ENCODE measurements around the gene ABCA5. TPM values are rescaled to one million over a fixed set of nuclear protein-coding genes. Genes with fewer than 3 reads are reported as not detected.
A peak's percentile ranks its signal among the peaks of the same experiment; 100 is the strongest.

Gene ABCA5
- total and polyA plus RNA-seq, 9 donors, result 6.1 to 20.9 (median 16.3) TPM

- no peaks in the 10 kb centered on the region for H3K4me1 ChIP-seq (ENCODE audit: control insufficient read depth, insufficient read depth, low read length)
- WGBS (ENCODE audit: insufficient coverage), result 64% methylated on average over 4 of the region's 4 CpGs
- no peak overlapping the region for H3K27ac ChIP-seq (ENCODE audit: low read length)
- no peaks in the 10 kb centered on the region for H3K27me3 ChIP-seq (ENCODE audit: control insufficient read depth, insufficient read depth, low read length)
- no peaks in the 10 kb centered on the region for H3K36me3 ChIP-seq (ENCODE audit: control insufficient read depth, insufficient read depth, low read length)
- no peak for DNase-seq
- no peak overlapping the region for H3K4me3 ChIP-seq (ENCODE audit: low read length)
- no peaks in the 10 kb centered on the region for H3K9me3 ChIP-seq (replicated peaks; ENCODE audit: control insufficient read depth, low read depth, low read length)
Observed at GRCh38 chr17:69350911-69351310, 24.0 kb upstream of the ABCA5 start.

GRCh38 chr17:69348429-69348828 lies 21.5 kb upstream of the ABCA5 start:
- no peaks in the 10 kb centered on the region for H3K4me1 ChIP-seq (ENCODE audit: control insufficient read depth, insufficient read depth, low read length)
- H3K27ac ChIP-seq (ENCODE audit: low read length), result no peak overlapping the region
- no peaks in the 10 kb centered on the region for H3K27me3 ChIP-seq (ENCODE audit: control insufficient read depth, insufficient read depth, low read length)
- H3K36me3 ChIP-seq (ENCODE audit: control insufficient read depth, insufficient read depth, low read length), result no peaks in the 10 kb centered on the region
- DNase-seq, result no peak
- no peak overlapping the region for H3K4me3 ChIP-seq (ENCODE audit: low read length)
- WGBS (ENCODE audit: insufficient coverage), result 80% methylated on average over 1 of the region's 2 CpGs
- no peaks in the 10 kb centered on the region for H3K9me3 ChIP-seq (replicated peaks; ENCODE audit: control insufficient read depth, low read depth, low read length)

- Histone ChIP-seq H3K36me3 (ENCODE audit: control insufficient read depth, insufficient read depth, low read length) (no peaks in the 10 kb centered on the region), H3K27me3 (ENCODE audit: control insufficient read depth, insufficient read depth, low read length) (no peaks in the 10 kb centered on the region), H3K9me3 (replicated peaks; ENCODE audit: control insufficient read depth, low read depth, low read length) (no peaks in the 10 kb centered on the region), H3K27ac (ENCODE audit: low read length) (no peak overlapping the region), H3K4me1 (ENCODE audit: control insufficient read depth, insufficient read depth, low read length) (no peaks in the 10 kb centered on the region), H3K4me3 (ENCODE audit: low read length) (no peak overlapping the region)
- no CpG with 5 or more reads among the region's 7 CpGs for WGBS (ENCODE audit: insufficient coverage)
- DNase-seq, result no peak
Observed at GRCh38 chr17:69346766-69347165, 19.8 kb upstream of the ABCA5 start.

DNA sequence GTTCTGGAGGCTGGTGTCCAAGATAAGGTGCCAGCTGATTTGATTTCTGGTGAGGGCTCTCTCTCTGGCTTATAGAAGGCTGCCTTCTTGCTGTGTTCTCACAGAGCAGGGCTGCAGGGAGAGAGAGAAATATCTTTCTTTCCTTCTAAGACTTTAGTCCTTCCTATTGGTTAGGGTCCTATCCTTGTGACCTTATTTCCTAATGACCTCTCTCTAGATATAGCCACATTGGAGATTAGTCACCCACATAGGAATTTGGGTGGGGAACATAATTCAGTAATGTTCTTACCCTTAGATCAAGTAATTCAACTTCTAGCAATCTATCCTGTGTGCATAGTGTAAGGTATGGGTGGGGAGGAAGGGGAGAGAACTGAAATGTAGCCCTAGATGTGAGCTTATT lies 18.0 kb upstream of the ABCA5 start:
- DNase-seq, result no peak
- no peaks in the 10 kb centered on the region for H3K27me3 ChIP-seq (ENCODE audit: control insufficient read depth, insufficient read depth, low read length)
- no peaks in the 10 kb centered on the region for H3K36me3 ChIP-seq (ENCODE audit: control insufficient read depth, insufficient read depth, low read length)
- H3K4me1 ChIP-seq (ENCODE audit: control insufficient read depth, insufficient read depth, low read length), result no peaks in the 10 kb centered on the region
- no peak overlapping the region for H3K4me3 ChIP-seq (ENCODE audit: low read length)
- H3K9me3 ChIP-seq (replicated peaks; ENCODE audit: control insufficient read depth, low read depth, low read length), result no peaks in the 10 kb centered on the region
- H3K27ac ChIP-seq (ENCODE audit: low read length), result no peak overlapping the region

DNA sequence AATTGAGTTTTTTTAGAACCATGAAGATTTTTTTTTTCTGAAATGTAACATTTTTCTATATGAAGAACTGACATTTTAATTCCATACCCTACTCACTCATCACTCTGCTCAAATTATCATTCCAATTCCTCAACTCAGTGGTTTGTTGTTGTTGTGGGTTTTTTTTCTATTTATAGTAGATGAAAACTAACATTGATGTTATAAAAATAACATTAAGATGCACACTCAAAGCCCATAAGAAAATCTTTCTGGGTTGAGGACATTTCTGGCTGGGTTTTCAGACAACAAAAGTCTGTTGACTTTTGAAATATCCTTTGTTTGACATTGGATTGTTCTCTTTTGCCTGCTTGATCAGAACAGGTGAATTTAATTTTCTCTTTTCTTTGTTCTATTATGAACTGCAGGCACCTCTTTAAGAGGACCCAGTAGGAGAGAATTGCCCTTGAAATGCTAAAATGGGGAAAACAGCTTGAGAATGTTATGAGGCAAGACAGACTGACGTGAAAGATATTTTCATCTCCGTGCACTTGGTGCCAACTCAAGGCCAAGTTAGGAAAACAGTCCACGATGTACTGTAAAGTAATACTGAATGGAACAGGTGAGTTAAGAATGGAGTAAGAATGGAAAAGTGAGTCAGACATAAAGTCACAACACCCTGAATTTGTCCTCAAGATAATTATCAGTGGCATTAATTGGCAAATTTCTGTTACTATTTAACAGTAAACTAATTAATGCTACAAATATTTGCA lies 16.1 kb upstream of the ABCA5 start:
- DNase-seq, result peak; percentile 34
- H3K4me1 ChIP-seq (ENCODE audit: control insufficient read depth, insufficient read depth, low read length), result no peaks in the 10 kb centered on the region
- no peaks in the 10 kb centered on the region for H3K9me3 ChIP-seq (replicated peaks; ENCODE audit: control insufficient read depth, low read depth, low read length)
- H3K36me3 ChIP-seq (ENCODE audit: control insufficient read depth, insufficient read depth, low read length), result no peaks in the 10 kb centered on the region
- peak overlapping the region; percentile 20 for H3K27ac ChIP-seq (ENCODE audit: low read length)
- WGBS (ENCODE audit: insufficient coverage), result 24% methylated on average over 3 of the region's 3 CpGs
- H3K27me3 ChIP-seq (ENCODE audit: control insufficient read depth, insufficient read depth, low read length), result no peaks in the 10 kb centered on the region
- H3K4me3 ChIP-seq (ENCODE audit: low read length), result no peak overlapping the region

DNA sequence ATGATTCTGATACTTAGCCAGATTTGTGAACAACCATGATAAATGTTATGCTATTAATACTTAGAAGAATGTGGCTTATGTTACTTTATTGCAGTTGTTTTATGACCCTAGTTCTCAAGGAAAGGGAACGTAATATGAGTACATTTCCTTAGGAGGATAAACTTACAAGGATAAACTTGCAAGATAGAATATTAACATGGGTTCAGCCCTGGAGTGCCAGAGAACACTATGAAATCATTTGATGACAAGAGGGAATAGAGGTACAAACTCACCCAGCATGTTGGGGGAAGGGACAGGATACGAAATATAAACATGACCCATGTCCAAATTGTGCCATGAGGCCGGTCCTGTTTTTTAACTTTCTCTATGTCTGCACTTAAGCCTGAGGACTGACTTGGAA lies 13.0 kb upstream of the ABCA5 start:
- H3K27me3 ChIP-seq (ENCODE audit: control insufficient read depth, insufficient read depth, low read length), result no peaks in the 10 kb centered on the region
- DNase-seq, result no peak
- no peaks in the 10 kb centered on the region for H3K4me1 ChIP-seq (ENCODE audit: control insufficient read depth, insufficient read depth, low read length)
- H3K9me3 ChIP-seq (replicated peaks; ENCODE audit: control insufficient read depth, low read depth, low read length), result peaks cover 3% of the 10 kb centered on the region
- WGBS (ENCODE audit: insufficient coverage), result no CpG with 5 or more reads among the region's 3 CpGs
- H3K4me3 ChIP-seq (ENCODE audit: low read length), result no peak overlapping the region
- no peaks in the 10 kb centered on the region for H3K36me3 ChIP-seq (ENCODE audit: control insufficient read depth, insufficient read depth, low read length)
- H3K27ac ChIP-seq (ENCODE audit: low read length), result no peak overlapping the region

GRCh38 chr17:69336996-69337395 lies 10.1 kb upstream of the ABCA5 start:
- no peaks in the 10 kb centered on the region for H3K36me3 ChIP-seq (ENCODE audit: control insufficient read depth, insufficient read depth, low read length)
- WGBS (ENCODE audit: insufficient coverage), result no CpG with 5 or more reads among the region's 1 CpG
- no peak overlapping the region for H3K27ac ChIP-seq (ENCODE audit: low read length)
- no peaks in the 10 kb centered on the region for H3K27me3 ChIP-seq (ENCODE audit: control insufficient read depth, insufficient read depth, low read length)
- DNase-seq, result no peak
- H3K9me3 ChIP-seq (replicated peaks; ENCODE audit: control insufficient read depth, low read depth, low read length), result peaks cover 3% of the 10 kb centered on the region
- no peaks in the 10 kb centered on the region for H3K4me1 ChIP-seq (ENCODE audit: control insufficient read depth, insufficient read depth, low read length)
- no peak overlapping the region for H3K4me3 ChIP-seq (ENCODE audit: low read length)

GRCh38 chr17:69336580-69336979 lies 9.6 kb upstream of the ABCA5 start:
- Histone ChIP-seq H3K9me3 (replicated peaks; ENCODE audit: control insufficient read depth, low read depth, low read length) (peaks cover 3% of the 10 kb centered on the region), H3K4me3 (ENCODE audit: low read length) (no peak overlapping the region), H3K27me3 (ENCODE audit: control insufficient read depth, insufficient read depth, low read length) (no peaks in the 10 kb centered on the region), H3K4me1 (ENCODE audit: control insufficient read depth, insufficient read depth, low read length) (no peaks in the 10 kb centered on the region), H3K36me3 (ENCODE audit: control insufficient read depth, insufficient read depth, low read length) (no peaks in the 10 kb centered on the region), H3K27ac (ENCODE audit: low read length) (no peak overlapping the region)
- DNase-seq, result no peak

DNA sequence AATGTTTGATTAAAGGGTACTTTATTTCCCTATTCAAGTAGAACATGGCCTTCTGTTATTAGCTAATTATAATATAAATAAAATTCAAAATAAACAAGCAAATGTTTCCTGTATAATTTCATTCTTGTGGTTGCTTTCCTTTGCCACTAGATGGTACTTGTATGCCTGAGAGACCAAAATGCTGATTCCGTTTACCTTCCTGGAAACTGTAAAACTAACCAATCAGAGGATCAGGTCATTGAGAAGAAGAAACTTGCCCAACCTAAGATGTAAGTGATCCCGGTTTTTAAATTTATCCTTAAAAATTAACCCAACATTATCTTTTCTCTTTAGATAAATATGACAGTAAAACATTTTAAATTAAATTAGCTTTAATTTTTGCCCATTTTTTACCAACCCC lies 8.1 kb upstream of the ABCA5 start:
- Histone ChIP-seq H3K4me3 (ENCODE audit: low read length) (no peak overlapping the region), H3K4me1 (ENCODE audit: control insufficient read depth, insufficient read depth, low read length) (no peaks in the 10 kb centered on the region), H3K27ac (ENCODE audit: low read length) (no peak overlapping the region), H3K36me3 (ENCODE audit: control insufficient read depth, insufficient read depth, low read length) (no peaks in the 10 kb centered on the region), H3K9me3 (replicated peaks; ENCODE audit: control insufficient read depth, low read depth, low read length) (peaks cover 3% of the 10 kb centered on the region), H3K27me3 (ENCODE audit: control insufficient read depth, insufficient read depth, low read length) (no peaks in the 10 kb centered on the region)
- WGBS (ENCODE audit: insufficient coverage), result no CpG with 5 or more reads among the region's 2 CpGs
- DNase-seq, result peak; percentile 24

GRCh38 chr17:69333561-69333960 lies 6.6 kb upstream of the ABCA5 start:
- Histone ChIP-seq H3K9me3 (replicated peaks; ENCODE audit: control insufficient read depth, low read depth, low read length) (peaks cover 3% of the 10 kb centered on the region), H3K27me3 (ENCODE audit: control insufficient read depth, insufficient read depth, low read length) (no peaks in the 10 kb centered on the region), H3K4me3 (ENCODE audit: low read length) (no peak overlapping the region), H3K27ac (ENCODE audit: low read length) (no peak overlapping the region), H3K4me1 (ENCODE audit: control insufficient read depth, insufficient read depth, low read length) (no peaks in the 10 kb centered on the region), H3K36me3 (ENCODE audit: control insufficient read depth, insufficient read depth, low read length) (no peaks in the 10 kb centered on the region)
- DNase-seq, result no peak

- Histone ChIP-seq H3K27ac (ENCODE audit: low read length) (no peak overlapping the region), H3K27me3 (ENCODE audit: control insufficient read depth, insufficient read depth, low read length) (no peaks in the 10 kb centered on the region), H3K9me3 (replicated peaks; ENCODE audit: control insufficient read depth, low read depth, low read length) (no peaks in the 10 kb centered on the region), H3K36me3 (ENCODE audit: control insufficient read depth, insufficient read depth, low read length) (no peaks in the 10 kb centered on the region), H3K4me3 (ENCODE audit: low read length) (no peak overlapping the region), H3K4me1 (ENCODE audit: control insufficient read depth, insufficient read depth, low read length) (peaks cover 3% of the 10 kb centered on the region)
- DNase-seq, result no peak
- no CpG with 5 or more reads among the region's 2 CpGs for WGBS (ENCODE audit: insufficient coverage)
Observed at GRCh38 chr17:69331756-69332155, 4.8 kb upstream of the ABCA5 start.

All from muscle of leg (tissue), 11 donors.